Measurements from ENCODE around the gene SLCO4A1. TPM values are rescaled to one million over a fixed set of nuclear protein-coding genes. Genes with fewer than 3 reads are reported as not detected.

Gene SLCO4A1
- total and polyA plus RNA-seq, 2 donors (not counting 3 experiments of a cell fraction or from before 2014, with no cell fraction given), result 1.4 to 4.1 TPM

DNA sequence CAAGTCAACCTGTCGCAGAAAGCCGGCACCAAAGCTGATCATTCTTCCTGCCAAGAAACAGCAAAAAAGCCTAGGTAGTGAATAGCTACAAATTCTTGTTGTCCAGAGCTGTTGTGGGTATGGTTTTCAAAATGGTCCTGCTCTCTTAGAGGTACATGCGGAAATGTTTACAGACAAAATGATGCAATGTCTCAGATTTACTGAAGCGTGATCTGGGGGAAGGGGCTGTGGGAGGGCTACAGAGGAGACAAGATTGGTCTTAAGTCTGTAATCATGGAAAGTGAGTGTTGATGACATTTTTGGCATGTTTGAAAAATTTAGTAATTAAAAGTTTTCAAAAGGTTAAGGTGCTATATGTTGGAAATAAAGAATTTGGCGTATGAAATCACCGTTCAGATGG, 72.5 kb downstream of the SLCO4A1 start:
- ChIA-PET CTCF (interaction anchor here (0.7 to 1.2 kb wide), 2 partner anchors 8 to 76 kb away, joined by 3 read pairs; no protein-coding TSS in a partner anchor), POLR2A (no interaction called here)
- dilution Hi-C loops (cut with MboI; ENCODE audit: extremely low pct_ligation_motif_present, low sequenced_read_pairs), result no loop called here
- no TSS peak for BruUV-seq (replicated peaks)
- H4K20me1 ChIP-seq (replicated peaks; ENCODE audit: control insufficient read depth, extremely low read depth, insufficient read depth, low read length), result no peaks in the 10 kb centered on the region
- H3K27me3 ChIP-seq (ENCODE audit: control insufficient read depth in 2 of 2, insufficient read depth in 2 of 2, low read length in 2 of 2), result peaks cover 6 to 8% of the 10 kb centered on the region in 2 experiments
- H3K9me3 ChIP-seq (replicated peaks; ENCODE audit: control insufficient read depth, insufficient read depth, low read length), result no peaks in the 10 kb centered on the region
- H3K27ac ChIP-seq (ENCODE audit: insufficient read depth, low read depth, low read length), result no peak overlapping the region
- H3K4me3 ChIP-seq (replicated peaks in 1 of 3; ENCODE audit: insufficient read depth in 1 of 3, low read depth in 1 of 3, low read length in 3 of 3), result no peak overlapping the region
- no peaks in the 10 kb centered on the region for H3K9me1 ChIP-seq (replicated peaks; ENCODE audit: control insufficient read depth, extremely low read depth, insufficient read depth, low read length)
- DNase-seq (ENCODE audit: low read depth, low spot score), result no peak
- no peaks in the 10 kb centered on the region for H3K4me1 ChIP-seq (ENCODE audit: control insufficient read depth, extremely low read depth, insufficient read depth, low read length)
- FAIRE-seq, result no peak
- no peaks in the 10 kb centered on the region for H3K36me3 ChIP-seq (ENCODE audit: control insufficient read depth in 2 of 2, extremely low read depth in 1 of 2, insufficient read depth in 2 of 2, low read length in 2 of 2)
- H3K9ac ChIP-seq (replicated peaks; ENCODE audit: extremely low read depth, insufficient read depth, low read length), result no peak overlapping the region
- H3K4me2 ChIP-seq (ENCODE audit: insufficient read depth, low read length), result no peak overlapping the region
- H2AFZ ChIP-seq (ENCODE audit: low read depth, low read length), result no peak overlapping the region
- intact Hi-C loops (cut with micrococcal nuclease), result no loop called here
- TF ChIP-seq, protein P1, sequence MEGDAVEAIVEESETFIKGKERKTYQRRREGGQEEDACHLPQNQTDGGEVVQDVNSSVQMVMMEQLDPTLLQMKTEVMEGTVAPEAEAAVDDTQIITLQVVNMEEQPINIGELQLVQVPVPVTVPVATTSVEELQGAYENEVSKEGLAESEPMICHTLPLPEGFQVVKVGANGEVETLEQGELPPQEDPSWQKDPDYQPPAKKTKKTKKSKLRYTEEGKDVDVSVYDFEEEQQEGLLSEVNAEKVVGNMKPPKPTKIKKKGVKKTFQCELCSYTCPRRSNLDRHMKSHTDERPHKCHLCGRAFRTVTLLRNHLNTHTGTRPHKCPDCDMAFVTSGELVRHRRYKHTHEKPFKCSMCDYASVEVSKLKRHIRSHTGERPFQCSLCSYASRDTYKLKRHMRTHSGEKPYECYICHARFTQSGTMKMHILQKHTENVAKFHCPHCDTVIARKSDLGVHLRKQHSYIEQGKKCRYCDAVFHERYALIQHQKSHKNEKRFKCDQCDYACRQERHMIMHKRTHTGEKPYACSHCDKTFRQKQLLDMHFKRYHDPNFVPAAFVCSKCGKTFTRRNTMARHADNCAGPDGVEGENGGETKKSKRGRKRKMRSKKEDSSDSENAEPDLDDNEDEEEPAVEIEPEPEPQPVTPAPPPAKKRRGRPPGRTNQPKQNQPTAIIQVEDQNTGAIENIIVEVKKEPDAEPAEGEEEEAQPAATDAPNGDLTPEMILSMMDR (IDR thresholded peaks at IDR 0.05; ENCODE audit: extremely low read depth in 1 of 2, insufficient read depth in 1 of 2, low read depth in 1 of 2, low read length in 2 of 2), result no peak
- TF ChIP-seq, protein P2, sequence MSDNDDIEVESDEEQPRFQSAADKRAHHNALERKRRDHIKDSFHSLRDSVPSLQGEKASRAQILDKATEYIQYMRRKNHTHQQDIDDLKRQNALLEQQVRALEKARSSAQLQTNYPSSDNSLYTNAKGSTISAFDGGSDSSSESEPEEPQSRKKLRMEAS (IDR thresholded peaks at IDR 0.05; ENCODE audit: insufficient read depth, insufficient read length), result no peak
- TF ChIP-seq GATA2 (IDR thresholded peaks at IDR 0.05; ENCODE audit: insufficient read depth, insufficient read length, low read depth, low read length), result no peak
- no peak for TF ChIP-seq EZH2 (IDR thresholded peaks at IDR 0.05; ENCODE audit: borderline replicate concordance, low read depth, low read length, severe bottlenecking)
- TF ChIP-seq FOS (IDR thresholded peaks at IDR 0.05; ENCODE audit: borderline replicate concordance, insufficient read depth, low read length), result no peak
- no peak for TF ChIP-seq POLR2AphosphoS5 (IDR thresholded peaks at IDR 0.05; ENCODE audit: insufficient read depth, low read depth, low read length)
- TF ChIP-seq MYC (IDR thresholded peaks at IDR 0.05; ENCODE audit: low read depth, low read length), result no peak
- no peak for TF ChIP-seq POLR2A (IDR thresholded peaks at IDR 0.05; ENCODE audit: low read depth, low read length)
- no peak for TF ChIP-seq JUN (IDR thresholded peaks at IDR 0.05; ENCODE audit: borderline replicate concordance, insufficient read depth, insufficient read length, low read depth)
- H3K79me2 ChIP-seq (ENCODE audit: control insufficient read depth, insufficient read depth, low read length), result no peaks in the 10 kb centered on the region
